Measurements from ENCODE around the gene PRKCI. TPM values are rescaled to one million over a fixed set of nuclear protein-coding genes. Genes with fewer than 3 reads are reported as not detected.

PRKCI gene
- total RNA-seq, 1 experiment from 2014 or later, result 39.5 TPM

GRCh38 chr3:170320461-170321121 is 98.4 kb downstream of the PRKCI start:
- Histone ChIP-seq H3K36me3 (ENCODE audit: low read depth, low read length) (no peaks in the 10 kb centered on the region), H3K27me3 (ENCODE audit: low read length) (no peaks in the 10 kb centered on the region), H3K4me3 (ENCODE audit: low read length) (no peak overlapping the region), H3K4me2 (ENCODE audit: low read length) (no peak overlapping the region), H3K9me3 (ENCODE audit: low read length) (no peaks in the 10 kb centered on the region), H3K9ac (ENCODE audit: low read length) (no peak overlapping the region), H4K20me1 (ENCODE audit: low read length) (no peaks in the 10 kb centered on the region), H3K4me1 (ENCODE audit: insufficient read depth, low read length) (no peaks in the 10 kb centered on the region), H3K27ac (ENCODE audit: low read length) (no peak overlapping the region), H2AFZ (ENCODE audit: low read length) (no peak overlapping the region), H3K9me2 (replicated peaks; ENCODE audit: low read length) (no peaks in the 10 kb centered on the region), H3F3A (ENCODE audit: low read length, unreplicated experiment) (no peaks in the 10 kb centered on the region), H3K79me2 (ENCODE audit: low read length) (no peaks in the 10 kb centered on the region)
- TF ChIP-seq CTCF (conservative IDR thresholded peaks at IDR 0.05; ENCODE audit: low read depth, low read length) (no peak), EZH2phosphoT487 (IDR thresholded peaks at IDR 0.05; ENCODE audit: borderline replicate concordance, low read length) (no peak), EZH2 (IDR thresholded peaks at IDR 0.05; ENCODE audit: low read length, unreplicated experiment) (no peak)
- ATAC-seq, result no peak
- intact Hi-C loops (cut with micrococcal nuclease), result no loop called here
- CTCF ChIA-PET, result interaction anchor here (0.6 kb wide), 2 partner anchors 48 to 132 kb away, joined by 4 to 8 read pairs; no protein-coding TSS in a partner anchor
- DNase-seq, result no peak
- no TSS peak for BruUV-seq (replicated peaks)
- POLR2A ChIA-PET (ENCODE audit: unreplicated experiment), result no interaction called here

- Histone ChIP-seq H3K36me3 (ENCODE audit: low read depth, low read length) (no peaks in the 10 kb centered on the region), H3F3A (ENCODE audit: low read length, unreplicated experiment) (no peaks in the 10 kb centered on the region), H3K27me3 (ENCODE audit: low read length) (no peaks in the 10 kb centered on the region), H3K4me3 (ENCODE audit: low read length) (no peak overlapping the region), H3K79me2 (ENCODE audit: low read length) (no peaks in the 10 kb centered on the region), H3K9me2 (replicated peaks; ENCODE audit: low read length) (no peaks in the 10 kb centered on the region), H4K20me1 (ENCODE audit: low read length) (no peaks in the 10 kb centered on the region), H3K9ac (ENCODE audit: low read length) (no peak overlapping the region), H3K9me3 (ENCODE audit: low read length) (no peaks in the 10 kb centered on the region), H3K4me1 (ENCODE audit: insufficient read depth, low read length) (no peaks in the 10 kb centered on the region), H3K27ac (ENCODE audit: low read length) (no peak overlapping the region), H3K4me2 (ENCODE audit: low read length) (no peak overlapping the region), H2AFZ (ENCODE audit: low read length) (no peak overlapping the region)
- POLR2A ChIA-PET (ENCODE audit: unreplicated experiment), result no interaction called here
- ATAC-seq (no peak), DNase-seq (no peak)
- no peak for TF ChIP-seq EZH2 (IDR thresholded peaks at IDR 0.05; ENCODE audit: low read length, unreplicated experiment)
- TF ChIP-seq CTCF (conservative IDR thresholded peaks at IDR 0.05; ENCODE audit: low read depth, low read length), result no peak
- TF ChIP-seq EZH2phosphoT487 (IDR thresholded peaks at IDR 0.05; ENCODE audit: borderline replicate concordance, low read length), result no peak
- intact Hi-C loops (cut with micrococcal nuclease), result no loop called here
- CTCF ChIA-PET, result interaction anchor here (0.6 kb wide), 1 partner anchor 47 kb away, joined by 4 read pairs; no protein-coding TSS in a partner anchor
- BruUV-seq (replicated peaks), result no TSS peak
Measured at GRCh38 chr3:170321321-170322034, 99.3 kb downstream of the PRKCI start.
